GM18499 (cell line): Measurements from ENCODE around the gene UBE2E2.

ENCODE experiments used
- ATAC-seq: cut with Tn5 transposase; IDR thresholded peaks from one replicate; pipeline ENCODE4 v1.9.1; 2021; ENCODE audit warnings: moderate number of reproducible peaks; ENCODE audit not compliant: insufficient read depth, unreplicated experiment

Gene UBE2E2

GRCh38 chr3:23270423-23270822 lies 67.3 kb downstream of the UBE2E2 start:
- ATAC-seq = no peak

- ATAC-seq = no peak
Observed at GRCh38 chr3:23271876-23272741, 69.0 kb downstream of the UBE2E2 start.

- ATAC-seq = no peak
Observed at GRCh38 chr3:23272820-23273219, 69.7 kb downstream of the UBE2E2 start.

- no peak for ATAC-seq
Observed at GRCh38 chr3:23275061-23275460, 71.9 kb downstream of the UBE2E2 start.

DNA sequence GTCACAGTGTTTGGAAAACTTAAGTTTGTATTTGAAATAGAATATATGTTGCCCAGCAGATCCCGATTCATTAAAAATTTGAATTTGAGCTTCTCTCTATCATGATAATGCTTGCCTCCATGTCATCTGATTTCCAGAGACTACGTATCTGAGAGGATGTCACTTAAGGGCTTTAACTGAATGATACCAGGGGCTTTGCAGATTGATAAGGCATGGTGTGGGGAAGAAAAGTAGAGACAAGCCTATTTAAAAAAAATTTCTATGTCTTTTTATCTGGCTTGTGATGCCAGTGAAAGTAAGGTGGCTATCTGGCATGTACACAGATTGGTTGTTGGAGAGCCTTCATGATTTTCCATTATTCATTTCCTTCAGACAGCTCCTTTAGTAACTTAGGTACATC lies 72.7 kb downstream of the UBE2E2 start:
- ATAC-seq = no peak

DNA sequence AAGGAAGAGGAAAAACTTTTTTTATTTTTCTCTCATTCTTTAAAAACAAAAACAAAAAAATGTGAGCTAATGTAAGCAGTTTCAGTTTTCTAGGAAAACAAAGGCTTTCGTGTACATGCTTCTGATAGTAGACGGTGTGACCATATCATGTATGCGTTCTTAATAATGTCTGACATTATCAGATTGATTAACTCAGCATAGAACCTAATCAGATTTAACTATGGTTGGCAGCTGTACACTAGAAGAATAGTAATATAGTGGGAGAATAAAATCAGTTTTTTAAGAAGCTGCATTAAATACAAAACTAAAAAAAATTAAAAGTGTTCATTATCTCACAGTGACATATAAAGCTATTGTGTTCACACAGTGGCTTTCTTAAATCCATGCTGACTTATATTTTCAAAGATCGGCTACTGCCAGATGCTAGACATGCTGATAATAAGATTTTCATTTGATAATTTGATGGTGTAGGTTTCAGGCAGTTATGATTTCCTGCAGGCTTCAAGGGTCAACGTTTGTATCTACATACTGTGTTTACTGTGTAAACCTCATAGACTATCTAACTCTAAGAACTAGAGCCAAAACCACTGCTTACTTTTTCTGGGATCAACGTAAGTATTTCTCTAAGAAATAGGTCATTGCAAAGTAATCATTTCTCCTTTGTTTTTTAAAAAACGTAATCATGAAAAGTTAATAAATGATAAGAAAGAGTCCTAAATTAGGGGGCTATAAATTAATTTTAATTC lies 74.0 kb downstream of the UBE2E2 start:
- no peak for ATAC-seq

- no peak for ATAC-seq
Observed at GRCh38 chr3:23277688-23278087, 74.6 kb downstream of the UBE2E2 start.

GRCh38 chr3:23283625-23284024 lies 80.5 kb downstream of the UBE2E2 start:
- ATAC-seq = no peak

DNA sequence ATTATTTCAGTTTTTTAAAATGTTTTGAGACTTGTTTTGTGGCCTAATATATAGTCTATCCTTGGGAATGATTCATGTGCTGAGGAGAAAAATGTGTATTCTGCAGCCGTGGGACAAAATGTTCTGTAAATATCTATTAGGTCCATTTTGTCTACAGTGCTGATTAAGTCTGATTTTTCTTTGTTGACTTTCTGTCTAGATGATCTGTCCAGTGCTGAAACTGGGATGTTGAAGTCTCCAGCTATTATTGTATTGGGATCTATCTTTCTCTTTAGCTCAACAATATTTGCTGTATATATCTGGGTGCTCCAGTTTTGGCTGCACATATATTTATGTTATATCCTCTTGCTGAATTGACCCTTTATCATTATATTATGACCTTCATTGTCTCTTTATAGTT lies 85.2 kb downstream of the UBE2E2 start:
- no peak for ATAC-seq

- ATAC-seq = no peak
Observed at GRCh38 chr3:23288715-23289114, 85.6 kb downstream of the UBE2E2 start.

DNA sequence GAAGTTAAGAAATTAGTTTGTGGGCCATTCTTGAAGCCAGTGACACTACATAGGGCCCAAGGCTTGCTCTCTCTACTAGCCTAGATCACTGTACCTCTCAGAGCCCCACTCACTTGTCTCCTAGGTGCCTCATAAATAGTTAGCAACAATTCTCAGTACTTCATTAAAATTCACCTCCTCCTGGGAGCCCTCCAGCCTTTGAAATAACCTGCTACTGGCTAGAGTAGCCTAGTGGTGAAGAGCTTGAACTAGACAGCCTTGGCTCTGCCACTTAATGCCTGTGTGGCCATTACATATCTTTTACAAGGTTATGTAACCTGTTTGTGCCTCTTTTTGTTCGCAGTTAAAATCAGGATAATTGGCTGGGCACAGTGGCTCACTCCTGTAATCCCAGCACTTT lies 89.3 kb downstream of the UBE2E2 start:
- ATAC-seq = no peak

DNA sequence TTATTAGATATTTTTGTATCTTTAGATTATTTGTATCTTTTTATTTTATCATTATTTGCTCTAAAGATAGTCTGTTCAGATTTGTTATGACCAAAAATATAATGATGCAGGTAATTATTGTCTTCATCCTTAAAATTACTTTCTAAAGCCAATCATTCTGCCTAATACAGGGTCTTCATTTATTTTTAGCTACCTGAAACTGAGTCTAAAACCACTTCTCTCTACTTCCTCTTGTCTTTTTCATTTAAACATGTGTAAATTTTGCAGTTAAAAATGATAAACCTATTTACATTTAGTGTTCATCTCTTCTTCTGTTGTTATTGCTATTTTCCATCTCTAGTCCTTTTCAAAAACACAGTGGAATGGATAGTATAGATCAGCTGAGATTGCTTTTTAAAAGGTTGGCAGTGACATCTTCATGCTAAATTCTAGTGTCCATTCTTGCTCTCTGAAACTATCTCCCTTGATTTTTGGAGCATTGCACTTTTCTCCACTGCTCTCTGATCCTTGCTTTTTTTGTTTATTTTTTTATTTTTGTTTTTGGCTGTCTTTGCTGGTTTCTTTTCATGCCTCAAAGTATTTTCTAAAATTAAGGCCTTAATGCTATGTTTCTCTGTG lies 91.8 kb downstream of the UBE2E2 start:
- ATAC-seq = no peak

GRCh38 chr3:23301819-23302218 lies 98.7 kb downstream of the UBE2E2 start:
- no peak for ATAC-seq

DNA sequence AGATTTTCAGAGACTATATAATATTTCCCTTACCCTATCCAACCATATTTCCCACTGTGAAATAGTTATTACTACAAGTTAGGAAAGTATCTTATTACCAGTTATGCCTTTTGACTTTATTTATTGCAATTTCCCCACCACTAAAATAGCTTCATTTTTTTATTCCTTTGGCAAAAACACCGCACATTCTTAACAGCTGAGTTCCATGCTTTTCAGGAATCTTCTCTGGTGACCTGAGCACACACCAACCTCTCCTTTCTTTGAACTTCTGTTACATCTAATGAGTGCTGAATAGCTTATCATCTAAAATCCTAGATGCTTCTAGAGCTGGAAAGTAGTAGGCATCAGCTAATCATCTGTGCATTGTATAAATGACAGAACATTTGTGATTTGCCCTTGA lies 99.1 kb downstream of the UBE2E2 start:
- no peak for ATAC-seq

DNA sequence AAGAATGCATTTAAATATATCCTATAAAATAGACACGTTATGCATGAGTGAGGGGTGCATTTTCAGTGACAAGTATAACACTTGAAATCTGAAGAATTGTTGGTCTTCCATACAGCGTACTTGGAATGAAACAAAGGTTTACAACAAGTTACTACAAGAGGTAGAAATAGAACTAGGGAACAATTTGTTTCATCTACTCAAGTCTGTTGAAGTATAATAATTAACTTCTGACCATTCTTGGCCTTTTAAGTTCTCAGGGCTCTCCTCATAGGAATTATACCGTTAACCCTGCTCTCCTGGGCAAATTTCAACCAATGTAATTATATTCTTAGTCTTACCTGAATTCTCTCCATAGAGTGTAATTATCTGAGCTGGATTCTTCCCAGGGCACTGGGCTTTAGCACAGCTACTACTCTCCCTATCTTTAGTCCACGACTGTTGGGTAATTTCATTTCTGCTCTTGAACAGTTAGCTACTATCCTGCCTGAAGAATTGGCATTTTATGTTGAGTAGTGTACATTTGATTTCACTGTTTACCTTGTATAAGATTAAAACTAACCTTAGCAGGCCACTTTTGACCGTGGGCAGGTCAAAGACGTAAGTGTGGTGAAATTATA lies 100.6 kb downstream of the UBE2E2 start:
- ATAC-seq = no peak

DNA sequence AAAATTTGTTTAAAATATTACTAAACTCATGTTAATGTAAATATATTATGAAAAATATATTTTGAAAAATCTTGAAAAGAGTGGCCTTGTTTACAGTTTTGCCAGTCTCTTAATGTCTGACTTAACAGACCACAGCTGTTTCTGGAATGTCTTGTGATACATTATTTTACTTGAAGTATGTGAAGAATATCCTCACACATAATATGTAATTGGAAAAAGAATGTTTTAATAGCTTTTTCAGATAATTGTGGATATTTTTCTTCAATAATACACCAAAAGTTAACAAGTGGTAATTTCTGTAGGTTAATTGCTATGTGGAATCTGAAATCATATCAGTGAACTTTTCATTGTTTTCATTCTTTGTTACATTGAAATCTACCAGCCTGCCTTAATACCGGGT lies 101.3 kb downstream of the UBE2E2 start:
- ATAC-seq = no peak

- no peak for ATAC-seq
Observed at GRCh38 chr3:23308986-23309625, 106.0 kb downstream of the UBE2E2 start.

- no peak for ATAC-seq
Observed at GRCh38 chr3:23312866-23313265, 109.7 kb downstream of the UBE2E2 start.

DNA sequence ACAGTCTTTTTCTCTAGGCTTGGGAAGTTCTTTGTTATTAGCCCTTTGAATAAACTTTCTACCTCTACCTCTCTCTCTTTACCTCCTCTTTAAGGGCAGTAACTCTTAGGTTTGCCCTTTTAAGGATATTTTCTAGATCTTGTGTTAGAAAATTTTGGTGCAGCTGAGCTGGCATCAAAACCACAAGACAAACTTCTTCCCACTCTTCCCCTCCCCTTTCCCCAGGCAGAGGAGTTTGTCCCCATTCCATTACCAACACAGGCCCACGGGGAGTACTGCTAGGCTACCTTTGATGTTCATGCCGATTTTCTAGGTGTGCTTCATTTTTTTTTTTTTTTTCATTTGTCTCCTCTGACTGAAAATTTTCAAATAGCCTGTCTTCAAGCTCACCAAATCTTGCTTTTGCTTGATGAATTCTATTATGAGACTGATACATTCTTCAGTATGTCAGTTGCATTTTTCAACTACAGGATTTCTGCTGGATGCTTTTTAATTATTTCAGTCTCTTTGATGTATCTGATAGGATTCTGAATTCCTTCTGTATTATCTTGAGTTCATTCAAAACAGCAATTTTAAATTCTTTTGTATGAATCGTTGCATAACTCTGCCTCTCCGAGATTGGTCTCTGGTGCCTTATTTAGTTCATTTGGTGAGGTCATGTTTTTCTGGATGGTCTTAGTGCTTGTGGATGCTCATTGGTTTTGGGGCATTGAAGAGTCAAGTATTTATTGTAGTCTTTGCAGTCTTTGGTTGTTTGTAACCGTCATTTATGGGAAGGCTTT lies 112.0 kb downstream of the UBE2E2 start:
- ATAC-seq = no peak

DNA sequence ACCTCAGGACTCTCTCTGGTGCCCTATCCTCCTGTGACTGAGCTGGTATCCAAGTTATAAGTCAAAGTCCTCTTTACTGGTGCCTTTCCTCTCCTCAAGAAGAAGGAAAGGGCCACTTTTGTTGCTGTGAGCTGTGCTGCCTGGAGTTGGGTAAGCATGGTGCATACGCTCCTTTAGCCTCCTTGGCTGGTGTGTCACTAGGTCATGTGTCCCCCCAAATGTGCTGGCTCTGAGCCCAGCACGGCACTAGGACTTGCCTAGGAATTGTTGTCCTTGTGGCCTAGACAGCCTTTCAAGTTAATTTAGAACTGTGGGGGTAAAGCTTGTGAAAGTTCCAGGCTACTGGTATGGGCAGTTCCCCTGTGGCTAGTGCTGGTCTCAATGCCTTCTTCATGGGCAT lies 113.8 kb downstream of the UBE2E2 start:
- no peak for ATAC-seq
